Effector memory CD8-positive, alpha-beta T cell (primary cell): ENCODE data around the gene COBL.

Experiments used
- ATAC-seq: fragments of 150-1000 bp; cut with Tn5 transposase; replicated peaks from 2 replicates; pipeline ENCODE4 v1.10.0; 2021; ENCODE audit warnings: mild to moderate bottlenecking, moderate library complexity
- DNase-seq, 3 experiments: peaks; one replicate each; pipeline ENCODE4 v3.0.0; 2021
- H3K27ac Mint-ChIP-seq, 2 donors: one replicate each; pipeline ENCODE4 v1.8.0; 2022; ENCODE audit warnings: mild to moderate bottlenecking in 2 of 2, mixed read lengths in 2 of 2, moderate library complexity in 2 of 2
- H3K27me3 Mint-ChIP-seq, 2 donors: one replicate each; pipeline ENCODE4 v1.8.0; 2022; ENCODE audit warnings: mixed read lengths in 2 of 2
- H3K36me3 Mint-ChIP-seq: one replicate; pipeline ENCODE4 v1.8.0; 2022; ENCODE audit warnings: mild to moderate bottlenecking, moderate library complexity, mixed read lengths; ENCODE audit not compliant: insufficient read depth
- H3K4me1 Mint-ChIP-seq, 2 donors: one replicate each; pipeline ENCODE4 v1.8.0; 2022; ENCODE audit warnings: low read depth in 2 of 2, mixed read lengths in 2 of 2
- H3K4me3 Mint-ChIP-seq, 2 donors: one replicate each; pipeline ENCODE4 v1.8.0; 2022; ENCODE audit warnings: mild to moderate bottlenecking in 2 of 2, mixed read lengths in 2 of 2, moderate library complexity in 2 of 2
- H3K9me3 Mint-ChIP-seq, 2 donors: one replicate each; pipeline ENCODE4 v1.8.0; 2022; ENCODE audit warnings: mixed read lengths in 2 of 2

The COBL gene

GRCh38 chr7:51304729-51305128 is 11.9 kb downstream of the COBL start:
- no peak overlapping the region for H3K27ac Mint-ChIP-seq
- peaks cover 0 to 11% of the 10 kb centered on the region in 2 donors for H3K27me3 Mint-ChIP-seq
- H3K4me3 Mint-ChIP-seq: no peak overlapping the region
- no peak for DNase-seq
- H3K36me3 Mint-ChIP-seq: no peaks in the 10 kb centered on the region
- no peaks in the 10 kb centered on the region for H3K9me3 Mint-ChIP-seq
- ATAC-seq: no peak
- no peaks in the 10 kb centered on the region for H3K4me1 Mint-ChIP-seq

GRCh38 chr7:51303142-51303525 is 13.5 kb downstream of the COBL start:
- no peaks in the 10 kb centered on the region for H3K36me3 Mint-ChIP-seq
- H3K4me3 Mint-ChIP-seq: no peak overlapping the region
- no peaks in the 10 kb centered on the region for H3K4me1 Mint-ChIP-seq
- H3K27ac Mint-ChIP-seq: no peak overlapping the region
- no peak for ATAC-seq
- H3K27me3 Mint-ChIP-seq: peaks cover 0 to 10% of the 10 kb centered on the region in 2 donors
- no peak for DNase-seq
- peaks cover 0 to 10% of the 10 kb centered on the region in 2 donors for H3K9me3 Mint-ChIP-seq

- DNase-seq: no peak
- peaks cover 0 to 10% of the 10 kb centered on the region in 2 donors for H3K27me3 Mint-ChIP-seq
- H3K4me1 Mint-ChIP-seq: no peaks in the 10 kb centered on the region
- no peak overlapping the region for H3K27ac Mint-ChIP-seq
- ATAC-seq: no peak
- no peak overlapping the region for H3K4me3 Mint-ChIP-seq
- peaks cover 0 to 13% of the 10 kb centered on the region in 2 donors for H3K9me3 Mint-ChIP-seq
- no peaks in the 10 kb centered on the region for H3K36me3 Mint-ChIP-seq
Observed at GRCh38 chr7:51301806-51302205, 14.8 kb downstream of the COBL start.

GRCh38 chr7:51300762-51301674 is 15.6 kb downstream of the COBL start:
- ATAC-seq (no peak), DNase-seq (no peak)
- Mint-ChIP-seq H3K4me3 (no peak overlapping the region), H3K4me1 (no peaks in the 10 kb centered on the region), H3K9me3 (peaks cover 0 to 13% of the 10 kb centered on the region in 2 donors), H3K36me3 (no peaks in the 10 kb centered on the region), H3K27me3 (peaks cover 0 to 10% of the 10 kb centered on the region in 2 donors), H3K27ac (no peak overlapping the region)

GRCh38 chr7:51299391-51300133 is 17.0 kb downstream of the COBL start:
- no peak for DNase-seq
- Mint-ChIP-seq H3K4me1 (no peaks in the 10 kb centered on the region), H3K27ac (no peak overlapping the region), H3K4me3 (no peak overlapping the region), H3K9me3 (peaks cover 0 to 13% of the 10 kb centered on the region in 2 donors), H3K36me3 (no peaks in the 10 kb centered on the region), H3K27me3 (peaks cover 0 to 10% of the 10 kb centered on the region in 2 donors)
- no peak for ATAC-seq

GRCh38 chr7:51298912-51299311 is 17.7 kb downstream of the COBL start:
- no peaks in the 10 kb centered on the region for H3K4me1 Mint-ChIP-seq
- H3K27ac Mint-ChIP-seq: no peak overlapping the region
- no peak for DNase-seq
- no peak for ATAC-seq
- H3K9me3 Mint-ChIP-seq: peaks cover 0 to 13% of the 10 kb centered on the region in 2 donors
- no peak overlapping the region for H3K4me3 Mint-ChIP-seq
- H3K27me3 Mint-ChIP-seq: peaks cover 0 to 10% of the 10 kb centered on the region in 2 donors
- H3K36me3 Mint-ChIP-seq: no peaks in the 10 kb centered on the region

- ATAC-seq (no peak), DNase-seq (no peak)
- H3K36me3 Mint-ChIP-seq: no peaks in the 10 kb centered on the region
- H3K27ac Mint-ChIP-seq: no peak overlapping the region
- H3K9me3 Mint-ChIP-seq: peaks cover 0 to 13% of the 10 kb centered on the region in 2 donors
- H3K4me3 Mint-ChIP-seq: no peak overlapping the region
- peaks cover 0 to 10% of the 10 kb centered on the region in 2 donors for H3K27me3 Mint-ChIP-seq
- no peaks in the 10 kb centered on the region for H3K4me1 Mint-ChIP-seq
Observed at GRCh38 chr7:51297986-51298385, 18.6 kb downstream of the COBL start.

- Mint-ChIP-seq H3K36me3 (no peaks in the 10 kb centered on the region), H3K27me3 (peaks cover 0 to 10% of the 10 kb centered on the region in 2 donors), H3K9me3 (peaks cover 0 to 13% of the 10 kb centered on the region in 2 donors), H3K4me1 (no peaks in the 10 kb centered on the region), H3K27ac (no peak overlapping the region), H3K4me3 (no peak overlapping the region)
- ATAC-seq (no peak), DNase-seq (no peak)
Observed at GRCh38 chr7:51295440-51296245, 21.0 kb downstream of the COBL start.

- ATAC-seq (no peak), DNase-seq (no peak)
- H3K9me3 Mint-ChIP-seq: peaks cover 0 to 2% of the 10 kb centered on the region in 2 donors
- no peaks in the 10 kb centered on the region for H3K36me3 Mint-ChIP-seq
- no peak overlapping the region for H3K27ac Mint-ChIP-seq
- H3K27me3 Mint-ChIP-seq: peaks cover 4 to 8% of the 10 kb centered on the region in 2 donors
- H3K4me3 Mint-ChIP-seq: no peak overlapping the region
- no peaks in the 10 kb centered on the region for H3K4me1 Mint-ChIP-seq
Observed at GRCh38 chr7:51292596-51292995, 24.0 kb downstream of the COBL start.

- DNase-seq: no peak
- Mint-ChIP-seq H3K9me3 (peaks cover 0 to 2% of the 10 kb centered on the region in 2 donors), H3K4me1 (no peaks in the 10 kb centered on the region), H3K36me3 (no peaks in the 10 kb centered on the region), H3K4me3 (no peak overlapping the region), H3K27ac (no peak overlapping the region), H3K27me3 (peaks cover 6 to 8% of the 10 kb centered on the region in 2 donors)
- ATAC-seq: no peak
Observed at GRCh38 chr7:51290702-51291540, 25.7 kb downstream of the COBL start.

GRCh38 chr7:51290304-51290637 is 26.3 kb downstream of the COBL start:
- H3K4me1 Mint-ChIP-seq: no peaks in the 10 kb centered on the region
- peaks cover 0 to 2% of the 10 kb centered on the region in 2 donors for H3K9me3 Mint-ChIP-seq
- no peak overlapping the region for H3K27ac Mint-ChIP-seq
- no peaks in the 10 kb centered on the region for H3K36me3 Mint-ChIP-seq
- no peak overlapping the region for H3K4me3 Mint-ChIP-seq
- no peak for DNase-seq
- no peak for ATAC-seq
- H3K27me3 Mint-ChIP-seq: peaks cover 6 to 8% of the 10 kb centered on the region in 2 donors

- H3K36me3 Mint-ChIP-seq: no peaks in the 10 kb centered on the region
- peaks cover 6 to 8% of the 10 kb centered on the region in 2 donors for H3K27me3 Mint-ChIP-seq
- DNase-seq: no peak
- peaks cover 0 to 2% of the 10 kb centered on the region in 2 donors for H3K9me3 Mint-ChIP-seq
- no peak overlapping the region for H3K27ac Mint-ChIP-seq
- no peak for ATAC-seq
- no peaks in the 10 kb centered on the region for H3K4me1 Mint-ChIP-seq
- no peak overlapping the region for H3K4me3 Mint-ChIP-seq
Observed at GRCh38 chr7:51289623-51290303, 26.8 kb downstream of the COBL start.
